Kidney (tissue), 14 donors: ENCODE results near the gene BAZ2B. TPM values are rescaled to one million over a fixed set of nuclear protein-coding genes. Genes with fewer than 3 reads are reported as not detected.

Source experiments
- DNase-seq, 5 donors: peaks; one replicate each; pipeline ENCODE4 v3.0.0-alpha.2; 2013 to 2020
- FAIRE-seq: peaks from 2 replicates; lab custom pipeline; 2012; peaks lifted over from hg19 to GRCh38; lab: Jason Lieb, UNC
- H3K27ac ChIP-seq, 2 donors: one replicate each; pipeline ENCODE4 v1.7.0; 2013; ENCODE audit warnings: low read depth in 2 of 2, low read length in 2 of 2, inconsistent platforms in 1 of 2
- H3K27me3 ChIP-seq: one replicate; pipeline ENCODE4 v1.7.1; 2013; ENCODE audit warnings: low read length, inconsistent platforms; ENCODE audit not compliant: control insufficient read depth, insufficient read depth
- H3K36me3 ChIP-seq, 3 donors: one replicate each; pipeline versions ENCODE4 v1.7.0 to v1.7.1; 2013; ENCODE audit warnings: low read length in 3 of 3, control low read depth in 1 of 3, inconsistent platforms in 1 of 3; ENCODE audit not compliant: insufficient read depth in 3 of 3, control insufficient read depth in 2 of 3
- H3K4me1 ChIP-seq, 3 donors: one replicate each; pipeline versions ENCODE4 v1.7.0 to v1.7.1; 2013; ENCODE audit warnings: low read length in 3 of 3, inconsistent platforms in 1 of 3, low read depth in 1 of 3; ENCODE audit not compliant: control insufficient read depth in 2 of 3, insufficient read depth in 2 of 3
- H3K4me3 ChIP-seq, 3 donors: one replicate each; pipeline versions ENCODE4 v1.7.0 to v1.8.1; 2013; ENCODE audit warnings: low read length in 3 of 3, control low read depth in 1 of 3, inconsistent platforms in 1 of 3
- H3K9ac ChIP-seq, 3 donors: one replicate each; pipeline versions ENCODE4 v1.7.0 to v1.7.1; 2013; ENCODE audit warnings: low read length in 3 of 3, control low read depth in 1 of 3, inconsistent platforms in 1 of 3
- H3K9me3 ChIP-seq, 3 donors: one replicate each; pipeline versions ENCODE4 v1.7.0 to v1.7.1; 2013; ENCODE audit warnings: low read length in 3 of 3, control low read depth in 1 of 3, inconsistent platforms in 1 of 3; ENCODE audit not compliant: control insufficient read depth in 2 of 3, insufficient read depth in 1 of 3
- intact Hi-C: fragments of 100-400 bp; cut with DNase I; formaldehyde crosslinking; loops from one replicate; pipeline ENCODE4 v1.11.1; 2022
- polyA plus RNA-seq: library from polyadenylated mRNA; stranded (reverse); fragments of 350-450 nt; fragmentation: Illumina TruSeq; extraction: RNeasy Lipid Tissue Mini Kit (QIAGEN cat#74804); gene quantifications from one replicate; pipeline ENCODE4 v1.2.3, GENCODE V29; 2014; ENCODE audit warnings: low read depth, low replicate concordance; ENCODE audit not compliant: insufficient read depth
- total RNA-seq: library from RNA; stranded (reverse); fragmentation: NEBNext Ultra II Directional; extraction: Animal tissue kit (Norgen Biotek cat#: 25700); gene quantifications from one replicate; pipeline ENCODE4 v1.2.1, GENCODE V29; 2021
- TF ChIP-seq, protein P1 (sequence below): IDR thresholded peaks from 3 replicates; pipeline ENCODE4 v1.5.1; 2012; ENCODE audit warnings: mild to moderate bottlenecking, moderate library complexity, borderline replicate concordance; ENCODE audit not compliant: insufficient read depth; ENCODE audit errors: extremely low read depth
- donor health status: control.
- donor health status: control.
- donor health status: control.
- donor health status: control.
- donor health status: control.
- donor health status: DM: yes; HTN: yes; CAD: no.
- donor health status: Normal renal cell carcinoma (clear cell type).

The BAZ2B gene
- total and polyA plus RNA-seq, 2 donors from 2014 or later = 5.1 to 87.3 TPM

DNA sequence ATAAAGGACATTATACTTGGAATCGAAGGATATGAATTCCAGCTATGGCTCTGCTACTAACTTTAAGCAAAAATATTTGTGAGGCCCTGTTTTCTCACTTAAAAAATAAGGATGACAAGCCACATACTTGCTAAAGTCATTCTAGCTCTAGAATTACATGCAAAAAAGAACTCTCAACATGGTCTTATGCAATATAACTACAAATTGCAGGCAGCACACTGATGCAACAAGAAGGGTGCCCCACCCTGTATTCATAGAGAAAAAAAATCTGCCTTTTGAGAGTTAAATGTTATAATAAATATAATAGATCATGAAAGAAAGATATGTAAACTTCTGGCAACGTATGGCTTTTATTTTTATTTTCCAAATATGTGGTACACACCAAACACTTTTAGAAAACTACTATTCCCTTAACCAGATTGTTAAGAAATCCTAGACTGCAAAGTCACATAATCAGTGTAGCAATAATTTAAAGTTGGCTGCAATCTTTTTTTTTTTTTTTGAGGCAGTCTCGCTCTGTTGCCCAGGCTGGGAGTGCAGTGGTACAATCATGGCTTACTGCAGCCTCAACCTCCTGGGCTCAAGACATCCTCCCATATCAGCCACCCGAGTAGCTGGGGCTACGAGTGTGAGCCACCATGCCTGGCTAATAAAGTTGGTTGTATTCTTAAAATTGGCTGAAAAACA lies 289.6 kb downstream of the BAZ2B start:
- H3K36me3 ChIP-seq = peaks cover 3 to 14% (median 3%) of the 10 kb centered on the region in 3 donors
- intact Hi-C loops = no loop called here
- no peak for DNase-seq
- H3K4me1 ChIP-seq = peaks cover 0 to 9% (median 0%) of the 10 kb centered on the region in 3 donors
- no peaks in the 10 kb centered on the region for H3K9me3 ChIP-seq
- H3K9ac ChIP-seq = no peak overlapping the region
- no peak overlapping the region for H3K4me3 ChIP-seq
- FAIRE-seq = no peak
- H3K27ac ChIP-seq = no peak overlapping the region
- TF ChIP-seq, protein P1, sequence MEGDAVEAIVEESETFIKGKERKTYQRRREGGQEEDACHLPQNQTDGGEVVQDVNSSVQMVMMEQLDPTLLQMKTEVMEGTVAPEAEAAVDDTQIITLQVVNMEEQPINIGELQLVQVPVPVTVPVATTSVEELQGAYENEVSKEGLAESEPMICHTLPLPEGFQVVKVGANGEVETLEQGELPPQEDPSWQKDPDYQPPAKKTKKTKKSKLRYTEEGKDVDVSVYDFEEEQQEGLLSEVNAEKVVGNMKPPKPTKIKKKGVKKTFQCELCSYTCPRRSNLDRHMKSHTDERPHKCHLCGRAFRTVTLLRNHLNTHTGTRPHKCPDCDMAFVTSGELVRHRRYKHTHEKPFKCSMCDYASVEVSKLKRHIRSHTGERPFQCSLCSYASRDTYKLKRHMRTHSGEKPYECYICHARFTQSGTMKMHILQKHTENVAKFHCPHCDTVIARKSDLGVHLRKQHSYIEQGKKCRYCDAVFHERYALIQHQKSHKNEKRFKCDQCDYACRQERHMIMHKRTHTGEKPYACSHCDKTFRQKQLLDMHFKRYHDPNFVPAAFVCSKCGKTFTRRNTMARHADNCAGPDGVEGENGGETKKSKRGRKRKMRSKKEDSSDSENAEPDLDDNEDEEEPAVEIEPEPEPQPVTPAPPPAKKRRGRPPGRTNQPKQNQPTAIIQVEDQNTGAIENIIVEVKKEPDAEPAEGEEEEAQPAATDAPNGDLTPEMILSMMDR = no peak
- H3K27me3 ChIP-seq = no peaks in the 10 kb centered on the region

DNA sequence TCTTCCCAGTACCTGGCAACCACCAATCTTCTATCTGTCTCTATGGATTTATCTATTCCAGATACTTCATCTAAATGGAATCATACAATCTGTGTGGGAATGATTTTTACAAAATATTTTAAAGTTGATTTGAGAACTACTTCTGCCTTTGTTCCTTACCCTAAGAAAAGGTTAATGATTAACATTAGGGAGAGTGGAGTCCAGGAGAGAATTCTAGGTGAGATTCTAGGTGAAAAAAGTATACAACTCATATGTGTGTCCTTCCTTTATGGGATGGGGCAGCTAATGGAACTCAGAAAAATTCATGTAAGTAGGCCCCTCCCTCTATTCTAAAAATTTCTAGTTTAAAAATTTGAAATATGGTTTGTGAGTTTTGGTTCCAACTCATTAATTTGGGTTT lies 293.9 kb downstream of the BAZ2B start:
- intact Hi-C loops = no loop called here
- Histone ChIP-seq H3K27ac (no peak overlapping the region), H3K36me3 (peaks cover 0 to 3% (median 3%) of the 10 kb centered on the region in 3 donors), H3K4me3 (no peak overlapping the region), H3K27me3 (no peaks in the 10 kb centered on the region), H3K4me1 (peaks cover 0 to 10% (median 0%) of the 10 kb centered on the region in 3 donors), H3K9me3 (no peaks in the 10 kb centered on the region), H3K9ac (no peak overlapping the region)
- TF ChIP-seq, protein P1 = no peak
- DNase-seq = no peak
- FAIRE-seq = no peak

DNA sequence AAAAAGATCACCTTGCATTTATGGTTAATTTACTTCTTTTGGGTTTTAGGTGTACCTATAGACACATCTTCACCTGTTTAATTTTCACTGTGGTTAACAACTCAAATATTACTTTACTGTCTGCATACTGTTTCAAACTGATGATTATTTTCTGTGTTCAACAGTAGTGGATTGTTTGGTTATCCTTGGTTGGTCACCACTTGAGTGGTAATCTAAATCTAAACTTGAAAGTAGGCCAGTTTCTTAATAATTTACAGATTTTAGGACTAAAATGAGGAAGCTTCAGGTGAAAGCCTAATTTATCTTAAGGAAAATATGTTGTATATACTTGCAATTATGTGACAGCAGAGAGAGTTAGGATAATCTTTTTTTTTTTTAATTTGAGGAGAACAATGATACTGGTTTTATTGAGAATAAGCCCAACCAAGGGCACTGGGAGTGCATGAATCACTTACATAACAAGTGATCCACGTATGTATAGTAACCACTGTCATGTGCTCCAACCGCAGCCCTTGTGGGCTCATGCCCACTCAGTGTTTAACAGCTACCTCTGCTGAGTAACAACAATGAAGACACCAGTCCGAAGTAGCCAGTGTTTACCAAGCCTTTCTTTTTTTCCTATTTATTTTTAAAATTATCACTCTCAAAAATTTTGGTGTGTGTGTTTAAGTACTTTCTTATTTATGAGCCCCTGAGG lies 298.8 kb downstream of the BAZ2B start:
- FAIRE-seq = no peak

More for the DNA sequence above, 298.8 kb downstream of the BAZ2B start:
- Histone ChIP-seq H3K27ac (no peak overlapping the region), H3K9ac (no peak overlapping the region), H3K4me3 (no peak overlapping the region), H3K36me3 (peaks cover 3 to 7% (median 4%) of the 10 kb centered on the region in 3 donors), H3K4me1 (peaks cover 0 to 11% (median 0%) of the 10 kb centered on the region in 3 donors), H3K9me3 (no peaks in the 10 kb centered on the region), H3K27me3 (no peaks in the 10 kb centered on the region)
- TF ChIP-seq, protein P1 = no peak
- no peak for DNase-seq
- intact Hi-C loops = no loop called here
